GM23338 (cell line): ENCODE data around the gene PCP4L1. TPM values are rescaled to one million over a fixed set of nuclear protein-coding genes. Genes with fewer than 3 reads are reported as not detected.

Source experiments
- ATAC-seq: fragments of 200-7000 bp; cut with Tn5 transposase; 3 replicates; pipeline ENCODE4 v1.9.1; 2020
- DNase-seq: peaks from one replicate; pipeline ENCODE4 v3.0.0-alpha.2; 2015; ENCODE audit warnings: low spot score
- H2AFZ ChIP-seq: fragments of 200-600 bp; sonication (generic); 2 replicates; pipeline ENCODE4 v1.8.0; 2016; ENCODE audit warnings: antibody characterized with exemption, mild to moderate bottlenecking, moderate library complexity
- H3F3A ChIP-seq: fragments of 200-600 bp; sonication (generic); replicated peaks from 2 replicates; pipeline ENCODE4 v1.8.0; 2017; ENCODE audit warnings: antibody characterized with exemption, mixed run types, low read depth
- H3K27ac ChIP-seq: fragments of 200-600 bp; sonication (generic); 2 replicates; pipeline ENCODE4 v1.6.1; 2016; ENCODE audit warnings: low read depth
- H3K27me3 ChIP-seq: fragments of 200-600 bp; sonication (generic); 2 replicates; pipeline ENCODE4 v1.8.0; 2016; ENCODE audit warnings: mild to moderate bottlenecking, mixed run types, moderate library complexity; ENCODE audit not compliant: insufficient read depth
- H3K36me3 ChIP-seq: fragments of 200-600 bp; sonication (generic); 2 replicates; pipeline ENCODE4 v1.8.0; 2016; ENCODE audit warnings: mild to moderate bottlenecking; ENCODE audit not compliant: insufficient read depth
- H3K4me1 ChIP-seq: fragments of 200-600 bp; sonication (generic); 2 replicates; pipeline ENCODE4 v1.8.0; 2016; ENCODE audit warnings: mild to moderate bottlenecking, moderate library complexity; ENCODE audit not compliant: insufficient read depth
- H3K4me2 ChIP-seq: fragments of 200-600 bp; sonication (generic); 2 replicates; pipeline ENCODE4 v1.7.1; 2017; ENCODE audit warnings: mixed run types
- H3K4me3 ChIP-seq: fragments of 200-600 bp; sonication (generic); 2 replicates; pipeline ENCODE4 v1.6.1; 2016; ENCODE audit warnings: mixed run types
- H3K79me2 ChIP-seq: fragments of 200-600 bp; sonication (generic); replicated peaks from 2 replicates; pipeline ENCODE4 v1.8.0; 2017; ENCODE audit warnings: mild to moderate bottlenecking; ENCODE audit not compliant: insufficient read depth
- H3K9me2 ChIP-seq: fragments of 200-600 bp; sonication (generic); 2 replicates; pipeline ENCODE4 v1.8.0; 2017; ENCODE audit not compliant: insufficient read depth
- H4K20me1 ChIP-seq: fragments of 200-600 bp; sonication (generic); replicated peaks from 2 replicates; pipeline ENCODE4 v1.8.0; 2017; ENCODE audit warnings: mild to moderate bottlenecking; ENCODE audit not compliant: insufficient read depth
- H3K27ac Mint-ChIP-seq: 2 replicates; pipeline ENCODE4 v1.8.0; 2020; ENCODE audit warnings: inconsistent platforms, mild to moderate bottlenecking, moderate library complexity, mixed read lengths
- H3K27me3 Mint-ChIP-seq: 3 replicates; pipeline ENCODE4 v1.8.0; 2022; ENCODE audit warnings: low read depth, mild to moderate bottlenecking, moderate library complexity, mixed read lengths, inconsistent platforms; ENCODE audit not compliant: insufficient read depth, poor library complexity
- H3K36me3 Mint-ChIP-seq: 3 replicates; pipeline ENCODE4 v1.8.0; 2021; ENCODE audit warnings: low read depth, mild to moderate bottlenecking, inconsistent platforms, moderate library complexity, mixed read lengths
- H3K4me1 Mint-ChIP-seq: 3 replicates; pipeline ENCODE4 v1.8.0; 2020; ENCODE audit warnings: mild to moderate bottlenecking, inconsistent platforms, mixed read lengths
- H3K4me3 Mint-ChIP-seq: 3 replicates; pipeline ENCODE4 v1.8.0; 2021; ENCODE audit warnings: moderate library complexity, mild to moderate bottlenecking, inconsistent platforms, mixed read lengths
- H3K9me3 Mint-ChIP-seq: 3 replicates; pipeline ENCODE4 v1.8.0; 2020; ENCODE audit warnings: moderate library complexity, mild to moderate bottlenecking, inconsistent platforms, mixed read lengths
- CREB1 ChIP-seq: fragments of 250-450 bp; sonication (Bioruptor Pico); IDR thresholded peaks from 2 replicates; pipeline ENCODE4 v1.5.0; 2020; ENCODE audit warnings: low read depth, mild to moderate bottlenecking, moderate library complexity
- EZH2 ChIP-seq: fragments of 200-600 bp; sonication (generic); IDR thresholded peaks from one replicate; pipeline ENCODE4 v1.8.0; 2017; ENCODE audit warnings: antibody characterized with exemption, mild to moderate bottlenecking, low read depth; ENCODE audit not compliant: unreplicated experiment
- JUNB ChIP-seq: IDR thresholded peaks from one replicate; pipeline ENCODE4 v1.6.1; 2016; ENCODE audit warnings: antibody characterized with exemption; ENCODE audit not compliant: unreplicated experiment
- NANOG ChIP-seq: IDR thresholded peaks from 2 replicates; pipeline ENCODE4 v1.6.1; 2016; ENCODE audit warnings: antibody characterized with exemption, borderline replicate concordance
- POLR2AphosphoS5 ChIP-seq: IDR thresholded peaks from 2 replicates; pipeline ENCODE4 v1.6.1; 2016; ENCODE audit warnings: antibody characterized with exemption, low read depth
- STAT1 ChIP-seq: IDR thresholded peaks from one replicate; pipeline ENCODE4 v1.6.1; 2016; ENCODE audit warnings: antibody characterized with exemption; ENCODE audit not compliant: unreplicated experiment
- ZNF114 ChIP-seq: fragments of 250-450 bp; sonication (Bioruptor Pico); IDR thresholded peaks from 2 replicates; pipeline ENCODE4 v1.5.0; 2020; ENCODE audit warnings: mild to moderate bottlenecking, moderate library complexity
- ZNF331 ChIP-seq: fragments of 250-450 bp; sonication (Bioruptor Pico); IDR thresholded peaks from 2 replicates; pipeline ENCODE4 v1.5.0; 2020; ENCODE audit warnings: low read depth, mild to moderate bottlenecking, moderate library complexity
- polyA plus RNA-seq: library from polyadenylated mRNA; unstranded; fragments of >200 nt; fragmentation: Nextera tagmentation; extraction: Ambion mirVana; gene quantifications from 2 replicates; pipeline ENCODE4 v1.2.1, GENCODE V29; 2016
- total RNA-seq: library from RNA; depleted of rRNA; stranded (reverse); fragments of >200 nt; shearing (Covaris generic); gene quantifications from 2 replicates; pipeline ENCODE4 v1.2.3, GENCODE V29; 2014
- TF ChIP-seq, protein P1 (sequence below): fragments of 250-450 bp; sonication (Bioruptor Pico); IDR thresholded peaks from 2 replicates; pipeline ENCODE4 v1.5.0; 2020; ENCODE audit warnings: mild to moderate bottlenecking, moderate library complexity
- TF ChIP-seq, protein P2 (sequence below): IDR thresholded peaks from one replicate; pipeline ENCODE4 v1.6.1; 2018; ENCODE audit warnings: antibody characterized with exemption; ENCODE audit not compliant: unreplicated experiment

The PCP4L1 gene
- total and polyA plus RNA-seq, 2 experiments from 2014 or later: 1.4 to 1.7 TPM

DNA sequence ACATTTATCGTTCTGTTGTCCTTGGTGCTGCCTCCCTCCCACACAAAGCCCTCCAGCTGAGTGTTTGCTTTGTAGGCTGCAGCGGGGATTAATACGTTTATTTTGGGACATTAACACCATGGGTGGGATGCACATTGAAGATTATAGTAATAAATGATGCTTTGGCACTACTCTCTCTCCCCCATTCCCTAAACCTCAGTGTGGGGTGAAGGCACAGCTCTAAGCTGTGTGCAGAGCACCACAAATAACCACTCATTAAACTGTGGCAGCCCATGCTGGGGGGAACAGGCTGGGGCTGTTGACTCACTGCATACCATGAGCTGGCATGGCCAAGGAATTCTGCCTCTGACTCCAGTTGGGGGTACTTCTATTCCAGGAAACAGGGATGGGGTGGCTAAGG, 7.7 kb downstream of the PCP4L1 start (continued):
- no peak for TF ChIP-seq CREB1

DNA sequence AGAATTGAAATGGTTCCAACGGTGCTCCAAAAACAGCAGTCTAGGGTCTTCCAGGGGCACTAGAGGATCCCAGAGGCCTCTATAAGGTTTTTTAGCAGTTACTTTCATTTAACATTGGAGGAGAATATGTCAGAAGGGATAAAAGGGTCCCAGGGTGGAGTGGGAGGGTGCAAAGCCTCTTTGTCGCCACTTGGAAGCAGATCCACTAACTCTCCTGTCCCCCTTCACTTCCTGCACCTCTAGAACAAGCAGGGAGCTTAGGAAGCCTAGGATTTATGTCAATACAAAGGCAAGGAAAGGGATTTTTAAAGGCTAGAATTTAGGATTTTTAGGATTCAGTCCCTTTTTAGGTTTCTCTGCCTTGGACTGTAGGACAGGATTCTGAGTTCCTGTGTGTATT, 8.3 kb downstream of the PCP4L1 start:
- peaks cover 15% of the 10 kb centered on the region for H3K4me1 ChIP-seq
- H2AFZ ChIP-seq: no peak overlapping the region; the same call in 1 of the 2 replicates
- H3K27ac Mint-ChIP-seq: no peak overlapping the region
- no peak for DNase-seq
- no peaks in the 10 kb centered on the region for H3K79me2 ChIP-seq
- no peaks in the 10 kb centered on the region for H3K36me3 Mint-ChIP-seq
- H3K9me3 Mint-ChIP-seq: no peaks in the 10 kb centered on the region
- H3K27me3 Mint-ChIP-seq: no peaks in the 10 kb centered on the region
- H3K4me1 Mint-ChIP-seq: peaks cover 13% of the 10 kb centered on the region
- no peak overlapping the region for H3K27ac ChIP-seq
- no peak for TF ChIP-seq ZNF114 (CRISPR knock-in tag)
- TF ChIP-seq POLR2AphosphoS5: no peak
- H3K4me2 ChIP-seq: 0 out of 2 replicates have a peak overlapping the region, but pooled peaks have one; percentile 35
- ATAC-seq: peak; percentile 70
- no peaks in the 10 kb centered on the region for H3K9me2 ChIP-seq
- no peak overlapping the region for H3K4me3 ChIP-seq
- H4K20me1 ChIP-seq: no peaks in the 10 kb centered on the region
- no peaks in the 10 kb centered on the region for H3F3A ChIP-seq
- H3K4me3 Mint-ChIP-seq: no peak overlapping the region
- H3K36me3 ChIP-seq: no peaks in the 10 kb centered on the region
- no peaks in the 10 kb centered on the region for H3K27me3 ChIP-seq

DNA sequence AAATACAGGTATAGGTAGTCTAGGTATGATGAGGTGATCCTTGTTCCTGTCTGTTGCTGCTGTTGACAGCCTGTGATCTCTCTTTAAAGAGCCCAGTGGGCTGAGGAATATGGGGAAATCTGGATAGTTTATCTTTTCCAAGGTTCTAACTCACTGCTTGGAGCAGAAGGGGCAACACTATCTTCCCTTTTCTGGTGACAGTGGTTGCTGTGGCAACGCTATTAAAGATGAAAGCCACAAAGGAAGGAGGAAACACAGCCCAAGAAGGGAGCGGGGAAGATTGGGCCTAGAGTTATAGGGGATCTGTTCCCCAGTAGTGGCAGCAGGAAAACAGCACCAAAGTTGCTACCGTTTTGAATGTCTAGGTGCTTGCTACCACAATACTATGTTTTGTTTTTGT, 8.8 kb downstream of the PCP4L1 start:
- ATAC-seq (no peak; the same call in 2 of the 3 replicates), DNase-seq (no peak)
- H3K79me2 ChIP-seq: no peaks in the 10 kb centered on the region
- H3F3A ChIP-seq: no peaks in the 10 kb centered on the region
- H3K4me1 Mint-ChIP-seq: peaks cover 13% of the 10 kb centered on the region
- H2AFZ ChIP-seq: no peak overlapping the region
- H3K9me3 Mint-ChIP-seq: no peaks in the 10 kb centered on the region
- no peak overlapping the region for H3K4me3 ChIP-seq
- no peaks in the 10 kb centered on the region for H4K20me1 ChIP-seq
- no peaks in the 10 kb centered on the region for H3K27me3 ChIP-seq
- H3K27ac Mint-ChIP-seq: no peak overlapping the region
- H3K4me2 ChIP-seq: 0 out of 2 replicates have a peak overlapping the region, but pooled peaks have one; percentile 21
- no peaks in the 10 kb centered on the region for H3K27me3 Mint-ChIP-seq
- H3K4me1 ChIP-seq: peaks cover 15% of the 10 kb centered on the region
- H3K27ac ChIP-seq: no peak overlapping the region
- no peak overlapping the region for H3K4me3 Mint-ChIP-seq
- H3K36me3 Mint-ChIP-seq: no peaks in the 10 kb centered on the region
- H3K36me3 ChIP-seq: no peaks in the 10 kb centered on the region
- H3K9me2 ChIP-seq: no peaks in the 10 kb centered on the region
- TF ChIP-seq ZNF114 (CRISPR knock-in tag) (no peak), POLR2AphosphoS5 (no peak), EZH2 (no peak), STAT1 (no peak), JUNB (no peak), NANOG (no peak), ZNF331 (CRISPR knock-in tag) (no peak)
- TF ChIP-seq, protein P1, sequence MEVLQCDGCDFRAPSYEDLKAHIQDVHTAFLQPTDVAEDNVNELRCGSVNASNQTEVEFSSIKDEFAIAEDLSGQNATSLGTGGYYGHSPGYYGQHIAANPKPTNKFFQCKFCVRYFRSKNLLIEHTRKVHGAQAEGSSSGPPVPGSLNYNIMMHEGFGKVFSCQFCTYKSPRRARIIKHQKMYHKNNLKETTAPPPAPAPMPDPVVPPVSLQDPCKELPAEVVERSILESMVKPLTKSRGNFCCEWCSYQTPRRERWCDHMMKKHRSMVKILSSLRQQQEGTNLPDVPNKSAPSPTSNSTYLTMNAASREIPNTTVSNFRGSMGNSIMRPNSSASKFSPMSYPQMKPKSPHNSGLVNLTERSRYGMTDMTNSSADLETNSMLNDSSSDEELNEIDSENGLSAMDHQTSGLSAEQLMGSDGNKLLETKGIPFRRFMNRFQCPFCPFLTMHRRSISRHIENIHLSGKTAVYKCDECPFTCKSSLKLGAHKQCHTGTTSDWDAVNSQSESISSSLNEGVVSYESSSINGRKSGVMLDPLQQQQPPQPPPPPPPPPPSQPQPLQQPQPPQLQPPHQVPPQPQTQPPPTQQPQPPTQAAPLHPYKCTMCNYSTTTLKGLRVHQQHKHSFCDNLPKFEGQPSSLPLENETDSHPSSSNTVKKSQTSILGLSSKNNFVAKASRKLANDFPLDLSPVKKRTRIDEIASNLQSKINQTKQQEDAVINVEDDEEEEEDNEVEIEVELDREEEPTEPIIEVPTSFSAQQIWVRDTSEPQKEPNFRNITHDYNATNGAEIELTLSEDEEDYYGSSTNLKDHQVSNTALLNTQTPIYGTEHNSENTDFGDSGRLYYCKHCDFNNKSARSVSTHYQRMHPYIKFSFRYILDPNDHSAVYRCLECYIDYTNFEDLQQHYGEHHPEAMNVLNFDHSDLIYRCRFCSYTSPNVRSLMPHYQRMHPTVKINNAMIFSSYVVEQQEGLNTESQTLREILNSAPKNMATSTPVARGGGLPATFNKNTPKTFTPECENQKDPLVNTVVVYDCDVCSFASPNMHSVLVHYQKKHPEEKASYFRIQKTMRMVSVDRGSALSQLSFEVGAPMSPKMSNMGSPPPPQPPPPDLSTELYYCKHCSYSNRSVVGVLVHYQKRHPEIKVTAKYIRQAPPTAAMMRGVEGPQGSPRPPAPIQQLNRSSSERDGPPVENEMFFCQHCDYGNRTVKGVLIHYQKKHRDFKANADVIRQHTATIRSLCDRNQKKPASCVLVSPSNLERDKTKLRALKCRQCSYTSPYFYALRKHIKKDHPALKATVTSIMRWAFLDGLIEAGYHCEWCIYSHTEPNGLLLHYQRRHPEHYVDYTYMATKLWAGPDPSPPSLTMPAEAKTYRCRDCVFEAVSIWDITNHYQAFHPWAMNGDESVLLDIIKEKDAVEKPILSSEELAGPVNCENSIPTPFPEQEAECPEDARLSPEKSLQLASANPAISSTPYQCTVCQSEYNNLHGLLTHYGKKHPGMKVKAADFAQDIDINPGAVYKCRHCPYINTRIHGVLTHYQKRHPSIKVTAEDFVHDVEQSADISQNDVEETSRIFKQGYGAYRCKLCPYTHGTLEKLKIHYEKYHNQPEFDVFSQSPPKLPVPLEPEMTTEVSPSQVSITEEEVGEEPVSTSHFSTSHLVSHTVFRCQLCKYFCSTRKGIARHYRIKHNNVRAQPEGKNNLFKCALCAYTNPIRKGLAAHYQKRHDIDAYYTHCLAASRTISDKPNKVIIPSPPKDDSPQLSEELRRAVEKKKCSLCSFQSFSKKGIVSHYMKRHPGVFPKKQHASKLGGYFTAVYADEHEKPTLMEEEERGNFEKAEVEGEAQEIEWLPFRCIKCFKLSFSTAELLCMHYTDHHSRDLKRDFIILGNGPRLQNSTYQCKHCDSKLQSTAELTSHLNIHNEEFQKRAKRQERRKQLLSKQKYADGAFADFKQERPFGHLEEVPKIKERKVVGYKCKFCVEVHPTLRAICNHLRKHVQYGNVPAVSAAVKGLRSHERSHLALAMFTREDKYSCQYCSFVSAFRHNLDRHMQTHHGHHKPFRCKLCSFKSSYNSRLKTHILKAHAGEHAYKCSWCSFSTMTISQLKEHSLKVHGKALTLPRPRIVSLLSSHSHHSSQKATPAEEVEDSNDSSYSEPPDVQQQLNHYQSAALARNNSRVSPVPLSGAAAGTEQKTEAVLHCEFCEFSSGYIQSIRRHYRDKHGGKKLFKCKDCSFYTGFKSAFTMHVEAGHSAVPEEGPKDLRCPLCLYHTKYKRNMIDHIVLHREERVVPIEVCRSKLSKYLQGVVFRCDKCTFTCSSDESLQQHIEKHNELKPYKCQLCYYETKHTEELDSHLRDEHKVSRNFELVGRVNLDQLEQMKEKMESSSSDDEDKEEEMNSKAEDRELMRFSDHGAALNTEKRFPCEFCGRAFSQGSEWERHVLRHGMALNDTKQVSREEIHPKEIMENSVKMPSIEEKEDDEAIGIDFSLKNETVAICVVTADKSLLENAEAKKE: no peak
- TF ChIP-seq, protein P2, sequence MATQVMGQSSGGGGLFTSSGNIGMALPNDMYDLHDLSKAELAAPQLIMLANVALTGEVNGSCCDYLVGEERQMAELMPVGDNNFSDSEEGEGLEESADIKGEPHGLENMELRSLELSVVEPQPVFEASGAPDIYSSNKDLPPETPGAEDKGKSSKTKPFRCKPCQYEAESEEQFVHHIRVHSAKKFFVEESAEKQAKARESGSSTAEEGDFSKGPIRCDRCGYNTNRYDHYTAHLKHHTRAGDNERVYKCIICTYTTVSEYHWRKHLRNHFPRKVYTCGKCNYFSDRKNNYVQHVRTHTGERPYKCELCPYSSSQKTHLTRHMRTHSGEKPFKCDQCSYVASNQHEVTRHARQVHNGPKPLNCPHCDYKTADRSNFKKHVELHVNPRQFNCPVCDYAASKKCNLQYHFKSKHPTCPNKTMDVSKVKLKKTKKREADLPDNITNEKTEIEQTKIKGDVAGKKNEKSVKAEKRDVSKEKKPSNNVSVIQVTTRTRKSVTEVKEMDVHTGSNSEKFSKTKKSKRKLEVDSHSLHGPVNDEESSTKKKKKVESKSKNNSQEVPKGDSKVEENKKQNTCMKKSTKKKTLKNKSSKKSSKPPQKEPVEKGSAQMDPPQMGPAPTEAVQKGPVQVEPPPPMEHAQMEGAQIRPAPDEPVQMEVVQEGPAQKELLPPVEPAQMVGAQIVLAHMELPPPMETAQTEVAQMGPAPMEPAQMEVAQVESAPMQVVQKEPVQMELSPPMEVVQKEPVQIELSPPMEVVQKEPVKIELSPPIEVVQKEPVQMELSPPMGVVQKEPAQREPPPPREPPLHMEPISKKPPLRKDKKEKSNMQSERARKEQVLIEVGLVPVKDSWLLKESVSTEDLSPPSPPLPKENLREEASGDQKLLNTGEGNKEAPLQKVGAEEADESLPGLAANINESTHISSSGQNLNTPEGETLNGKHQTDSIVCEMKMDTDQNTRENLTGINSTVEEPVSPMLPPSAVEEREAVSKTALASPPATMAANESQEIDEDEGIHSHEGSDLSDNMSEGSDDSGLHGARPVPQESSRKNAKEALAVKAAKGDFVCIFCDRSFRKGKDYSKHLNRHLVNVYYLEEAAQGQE: no peak
